Neural cell (in vitro differentiated cells): ENCODE results near the gene KRTAP15-1. TPM values are rescaled to one million over a fixed set of nuclear protein-coding genes. Genes with fewer than 3 reads are reported as not detected.

Experiments
- H2AFZ ChIP-seq: fragments of 200-600, 300-800 bp; sonication (generic), shearing (Covaris generic); 2 replicates; pipeline ENCODE4 v1.6.0; 2014; ENCODE audit warnings: low read depth, mild to moderate bottlenecking, antibody characterized with exemption, low read length, moderate library complexity
- H3F3A ChIP-seq: fragments of 200-600 bp; shearing (Covaris generic); 2 replicates; pipeline ENCODE4 v1.6.1; 2016; ENCODE audit warnings: mild to moderate bottlenecking, moderate library complexity, mixed read lengths, antibody characterized with exemption, low read length; ENCODE audit not compliant: insufficient read depth, poor library complexity, severe bottlenecking
- H3K27ac ChIP-seq: fragments of 200-600, 300-800 bp; sonication (generic), shearing (Covaris generic); 2 replicates; pipeline ENCODE4 v1.5.1; 2014; ENCODE audit warnings: mild to moderate bottlenecking, low read length, moderate library complexity
- H3K27me3 ChIP-seq: fragments of 300-800, 200-600 bp; sonication (generic), shearing (Covaris generic); 2 replicates; pipeline ENCODE4 v1.6.0; 2014; ENCODE audit warnings: mild to moderate bottlenecking, low read depth, low read length, moderate library complexity; ENCODE audit not compliant: insufficient read depth
- H3K36me3 ChIP-seq: fragments of 300-800, 200-600 bp; sonication (generic), shearing (Covaris generic); 2 replicates; pipeline ENCODE4 v1.5.1; 2014; ENCODE audit warnings: mild to moderate bottlenecking, antibody characterized with exemption, low read length, moderate library complexity; ENCODE audit not compliant: insufficient read depth
- H3K4me2 ChIP-seq: fragments of 300-800, 200-600 bp; sonication (generic), shearing (Covaris generic); 2 replicates; pipeline ENCODE4 v1.6.0; 2014; ENCODE audit warnings: mild to moderate bottlenecking, low read length
- H3K4me3 ChIP-seq: fragments of 300-800, 200-600 bp; sonication (generic), shearing (Covaris generic); 2 replicates; pipeline ENCODE4 v1.5.1; 2014; ENCODE audit warnings: mild to moderate bottlenecking, low read length, moderate library complexity
- H3K79me2 ChIP-seq: fragments of 200-600 bp; shearing (Covaris generic); replicated peaks from 2 replicates; pipeline ENCODE4 v1.6.0; 2014; ENCODE audit warnings: mild to moderate bottlenecking, low read length, moderate library complexity; ENCODE audit not compliant: insufficient read depth
- H3K9ac ChIP-seq: fragments of 300-800, 200-600 bp; sonication (generic), shearing (Covaris generic); 2 replicates; pipeline ENCODE4 v1.6.1; 2016; ENCODE audit warnings: mild to moderate bottlenecking, low read length, mixed read lengths
- H3K9me2 ChIP-seq: fragments of 200-600 bp; shearing (Covaris generic); 2 replicates; pipeline ENCODE4 v1.6.1; 2016; ENCODE audit warnings: mild to moderate bottlenecking, low read length, mixed read lengths; ENCODE audit not compliant: insufficient read depth
- H3K9me3 ChIP-seq: fragments of 200-600, 300-800 bp; sonication (generic), shearing (Covaris generic); 2 replicates; pipeline ENCODE4 v1.6.1; 2016; ENCODE audit warnings: mild to moderate bottlenecking, mixed run types, low read length, moderate library complexity, mixed read lengths
- H4K20me1 ChIP-seq: fragments of 200-600 bp; shearing (Covaris generic); 2 replicates; pipeline ENCODE4 v1.6.1; 2016; ENCODE audit warnings: mild to moderate bottlenecking, mixed run types; ENCODE audit not compliant: insufficient read depth
- EP300 ChIP-seq: fragments of 450-650 bp; conservative IDR thresholded peaks from 2 replicates; pipeline ENCODE4 v1.6.1; 2014; ENCODE audit warnings: antibody characterized with exemption, mild to moderate bottlenecking, moderate library complexity; ENCODE audit not compliant: poor library complexity, severe bottlenecking
- EZH2 ChIP-seq: fragments of 200-600, 300-800 bp; shearing (Covaris generic), sonication (generic); IDR thresholded peaks from 2 replicates; pipeline ENCODE4 v1.6.1; 2014; ENCODE audit warnings: antibody characterized with exemption, low read length, borderline replicate concordance, mild to moderate bottlenecking; ENCODE audit not compliant: insufficient read depth, poor library complexity, severe bottlenecking
- MXI1 ChIP-seq: fragments of 450-650 bp; conservative IDR thresholded peaks from 2 replicates; pipeline ENCODE4 v1.6.1; 2014; ENCODE audit warnings: antibody characterized with exemption, mild to moderate bottlenecking; ENCODE audit not compliant: poor library complexity, severe bottlenecking
- POLR2AphosphoS5 ChIP-seq: IDR thresholded peaks from 2 replicates; pipeline ENCODE4 v1.6.1; 2012
- RAD21 ChIP-seq: fragments of 450-650 bp; conservative IDR thresholded peaks from 2 replicates; pipeline ENCODE4 v1.6.1; 2014; ENCODE audit warnings: antibody characterized with exemption, mild to moderate bottlenecking, moderate library complexity
- REST ChIP-seq: IDR thresholded peaks from 2 replicates; pipeline ENCODE4 v1.6.1; 2012; ENCODE audit warnings: borderline replicate concordance
- SMC3 ChIP-seq: fragments of 450-650 bp; conservative IDR thresholded peaks from 2 replicates; pipeline ENCODE4 v1.6.1; 2014; ENCODE audit warnings: antibody characterized with exemption, mild to moderate bottlenecking, moderate library complexity; ENCODE audit not compliant: poor library complexity
- TAF1 ChIP-seq: IDR thresholded peaks from 2 replicates; pipeline ENCODE4 v1.6.1; 2012; ENCODE audit warnings: low read depth
- polyA plus RNA-seq: library from polyadenylated mRNA; depleted of rRNA; stranded (reverse); fragments of >200 nt; gene quantifications from 2 replicates; pipeline ENCODE4 v1.2.3, GENCODE V29; 2014
- TF ChIP-seq, protein P1 (sequence below): fragments of 450-650 bp; IDR thresholded peaks from 2 replicates; pipeline ENCODE4 v1.5.1; 2014; ENCODE audit warnings: antibody characterized with exemption, mild to moderate bottlenecking, moderate library complexity; ENCODE audit not compliant: poor library complexity, severe bottlenecking

KRTAP15-1 gene
- polyA plus RNA-seq, 1 donor from 2014 or later, result not detected

DNA sequence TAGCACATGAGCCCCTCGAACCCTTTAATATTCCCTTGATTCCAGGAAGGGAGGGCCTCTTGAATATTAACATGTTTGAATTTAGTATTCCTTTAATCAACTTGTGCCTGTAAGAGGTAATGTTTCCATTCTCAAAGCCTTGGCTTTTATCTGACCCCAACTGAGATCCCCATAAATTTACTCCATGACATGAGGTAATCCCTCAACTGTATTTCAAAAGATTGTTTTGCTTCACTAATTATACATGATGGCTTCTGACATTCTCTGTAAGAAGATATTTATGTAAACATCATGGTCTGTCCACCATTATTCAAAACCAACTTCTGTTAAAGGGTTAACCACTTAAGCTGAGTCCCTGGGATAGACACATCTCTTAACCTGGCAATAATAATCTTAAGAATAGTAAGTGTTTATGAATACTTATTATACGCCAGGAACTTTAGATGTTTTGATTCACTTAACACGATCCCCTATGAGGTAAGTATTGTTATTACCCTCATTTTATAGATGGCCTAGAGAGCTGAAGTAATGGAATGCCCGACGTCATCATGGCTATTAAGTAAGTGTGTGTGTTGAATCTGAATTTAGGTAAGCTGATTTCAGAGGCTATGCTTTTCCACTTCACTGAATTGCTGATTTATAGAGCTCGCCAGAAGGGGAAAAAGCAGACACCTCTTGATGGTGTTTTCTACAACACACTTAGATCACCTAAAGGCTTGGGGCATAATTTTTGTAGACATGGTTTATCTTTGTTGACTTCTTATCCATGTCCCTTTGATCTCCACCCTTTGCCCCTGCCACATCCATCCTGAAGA, 29.0 kb downstream of the KRTAP15-1 start:
- Histone ChIP-seq H3K9me2 (no peaks in the 10 kb centered on the region), H2AFZ (no peak overlapping the region), H3K36me3 (no peaks in the 10 kb centered on the region), H3K4me2 (no peak overlapping the region), H3K9me3 (no peaks in the 10 kb centered on the region), H3K27me3 (no peaks in the 10 kb centered on the region), H4K20me1 (no peaks in the 10 kb centered on the region), H3K9ac (no peak overlapping the region), H3K27ac (no peak overlapping the region), H3K79me2 (no peaks in the 10 kb centered on the region), H3K4me3 (no peak overlapping the region), H3F3A (no peaks in the 10 kb centered on the region)
- TF ChIP-seq EP300, result no peak
- no peak for TF ChIP-seq MXI1

GRCh38 chr21:30478004-30478403, 37.9 kb downstream of the KRTAP15-1 start:
- H3K4me3 ChIP-seq, result no peak overlapping the region
- TF ChIP-seq EP300 (no peak), EZH2 (no peak), TAF1 (no peak), MXI1 (no peak), RAD21 (no peak), POLR2AphosphoS5 (no peak), SMC3 (no peak)
- TF ChIP-seq, protein P1, sequence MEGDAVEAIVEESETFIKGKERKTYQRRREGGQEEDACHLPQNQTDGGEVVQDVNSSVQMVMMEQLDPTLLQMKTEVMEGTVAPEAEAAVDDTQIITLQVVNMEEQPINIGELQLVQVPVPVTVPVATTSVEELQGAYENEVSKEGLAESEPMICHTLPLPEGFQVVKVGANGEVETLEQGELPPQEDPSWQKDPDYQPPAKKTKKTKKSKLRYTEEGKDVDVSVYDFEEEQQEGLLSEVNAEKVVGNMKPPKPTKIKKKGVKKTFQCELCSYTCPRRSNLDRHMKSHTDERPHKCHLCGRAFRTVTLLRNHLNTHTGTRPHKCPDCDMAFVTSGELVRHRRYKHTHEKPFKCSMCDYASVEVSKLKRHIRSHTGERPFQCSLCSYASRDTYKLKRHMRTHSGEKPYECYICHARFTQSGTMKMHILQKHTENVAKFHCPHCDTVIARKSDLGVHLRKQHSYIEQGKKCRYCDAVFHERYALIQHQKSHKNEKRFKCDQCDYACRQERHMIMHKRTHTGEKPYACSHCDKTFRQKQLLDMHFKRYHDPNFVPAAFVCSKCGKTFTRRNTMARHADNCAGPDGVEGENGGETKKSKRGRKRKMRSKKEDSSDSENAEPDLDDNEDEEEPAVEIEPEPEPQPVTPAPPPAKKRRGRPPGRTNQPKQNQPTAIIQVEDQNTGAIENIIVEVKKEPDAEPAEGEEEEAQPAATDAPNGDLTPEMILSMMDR, result no peak
- no peaks in the 10 kb centered on the region for H4K20me1 ChIP-seq
- no peaks in the 10 kb centered on the region for H3K79me2 ChIP-seq
- H3K9ac ChIP-seq, result no peak overlapping the region
- H3K9me2 ChIP-seq, result no peaks in the 10 kb centered on the region
- no peaks in the 10 kb centered on the region for H3K36me3 ChIP-seq
- no peak overlapping the region for H3K4me2 ChIP-seq
- H3K27ac ChIP-seq, result no peak overlapping the region
- H3K27me3 ChIP-seq, result no peaks in the 10 kb centered on the region
- no peaks in the 10 kb centered on the region for H3F3A ChIP-seq
- H2AFZ ChIP-seq, result no peak overlapping the region
- no peaks in the 10 kb centered on the region for H3K9me3 ChIP-seq

- H3K27ac ChIP-seq, result no peak overlapping the region
- H3K27me3 ChIP-seq, result no peaks in the 10 kb centered on the region
- H3K9me3 ChIP-seq, result no peaks in the 10 kb centered on the region
- no peaks in the 10 kb centered on the region for H3K9me2 ChIP-seq
- H3K4me3 ChIP-seq, result no peak overlapping the region
- no peaks in the 10 kb centered on the region for H3F3A ChIP-seq
- H3K79me2 ChIP-seq, result no peaks in the 10 kb centered on the region
- no peaks in the 10 kb centered on the region for H4K20me1 ChIP-seq
- no peak overlapping the region for H3K4me2 ChIP-seq
- no peaks in the 10 kb centered on the region for H3K36me3 ChIP-seq
- no peak overlapping the region for H3K9ac ChIP-seq
- H2AFZ ChIP-seq, result no peak overlapping the region
- TF ChIP-seq REST (no peak), TAF1 (no peak), RAD21 (no peak), EZH2 (no peak), POLR2AphosphoS5 (no peak), EP300 (no peak), MXI1 (no peak)
- TF ChIP-seq, protein P1, result no peak
These were observed 39.2 kb downstream of the KRTAP15-1 start for GRCh38 chr21:30479259-30479658.
